HepG2 (cell line): ENCODE measurements around the gene MIEF1. TPM values are rescaled to one million over a fixed set of nuclear protein-coding genes. Genes with fewer than 3 reads are reported as not detected.

ENCODE experiments used
- ARNTL ChIP-seq: sonication (generic); formaldehyde crosslinking; IDR thresholded peaks from 2 replicates; pipeline ENCODE4 v1.4.0; 2020; ENCODE audit warnings: mild to moderate bottlenecking, missing genetic modification reagents
- DMAP1 ChIP-seq: IDR thresholded peaks from 2 replicates; pipeline ENCODE4 v1.6.1; 2016
- DNMT3B ChIP-seq: conservative IDR thresholded peaks from 2 replicates; pipeline ENCODE4 v1.6.1; 2016; ENCODE audit warnings: missing biosample characterization, control low read depth
- EHMT2 ChIP-seq: fragments of 200-600 bp; sonication (generic); IDR thresholded peaks from 2 replicates; pipeline ENCODE4 v1.7.0; 2017; ENCODE audit warnings: antibody characterized with exemption, low read depth, low read length, borderline replicate concordance
- EZH2 ChIP-seq: conservative IDR thresholded peaks from 2 replicates; pipeline ENCODE4 v1.6.1; 2012; ENCODE audit warnings: mild to moderate bottlenecking, low read depth, low read length, moderate library complexity
- HOXA3 ChIP-seq: sonication (generic); formaldehyde crosslinking; IDR thresholded peaks from 2 replicates; pipeline ENCODE4 v1.5.0; 2020; ENCODE audit warnings: missing genetic modification reagents
- KDM5B ChIP-seq: sonication (generic); formaldehyde crosslinking; IDR thresholded peaks from 2 replicates; pipeline ENCODE4 v1.4.0; 2020; ENCODE audit warnings: missing genetic modification reagents, mild to moderate bottlenecking, borderline replicate concordance
- NFRKB ChIP-seq: fragments of 450-650 bp; IDR thresholded peaks from 2 replicates; pipeline ENCODE4 v1.6.1; 2017
- NFYC ChIP-seq: IDR thresholded peaks from 2 replicates; pipeline ENCODE4 v1.6.1; 2016; ENCODE audit warnings: missing genetic modification reagents, missing compliant biosample characterization
- NR1H2 ChIP-seq: sonication (generic); formaldehyde crosslinking; IDR thresholded peaks from 2 replicates; pipeline ENCODE4 v1.8.1; 2022; ENCODE audit warnings: low read depth, missing genetic modification reagents, borderline replicate concordance
- PCBP2 ChIP-seq: fragments of 200-400 bp; formaldehyde crosslinking; optimal IDR thresholded peaks from 2 replicates; pipeline ENCODE3; 2018; ENCODE audit warnings: low read length, low read depth; ENCODE audit not compliant: poor library complexity, severe bottlenecking
- PTBP1 ChIP-seq: fragments of 200-400 bp; formaldehyde crosslinking; IDR thresholded peaks from 2 replicates; pipeline ENCODE4 v1.6.1; 2018; ENCODE audit warnings: low read length, low read depth; ENCODE audit not compliant: poor library complexity, severe bottlenecking
- TARDBP ChIP-seq: sonication (generic); formaldehyde crosslinking; IDR thresholded peaks from 2 replicates; pipeline ENCODE4 v1.8.0; 2022; ENCODE audit warnings: mild to moderate bottlenecking, missing genetic modification reagents
- THAP11 ChIP-seq: IDR thresholded peaks from 2 replicates; pipeline ENCODE4 v1.6.1; 2016; ENCODE audit warnings: missing biosample characterization, missing genetic modification reagents
- XBP1 ChIP-seq: sonication (generic); formaldehyde crosslinking; IDR thresholded peaks from 2 replicates; pipeline ENCODE4 v1.5.0; 2020; ENCODE audit warnings: missing genetic modification reagents
- ZNF205 ChIP-seq: IDR thresholded peaks from 2 replicates; pipeline ENCODE4 v1.6.1; 2018; ENCODE audit warnings: missing biosample characterization, missing genetic modification reagents
- ZNF232 ChIP-seq: sonication (generic); formaldehyde crosslinking; IDR thresholded peaks from 2 replicates; pipeline ENCODE4 v1.4.0; 2020; ENCODE audit warnings: missing genetic modification reagents, borderline replicate concordance
- ZNF253 ChIP-seq: sonication (generic); formaldehyde crosslinking; IDR thresholded peaks from 2 replicates; pipeline ENCODE4 v1.8.0; 2022; ENCODE audit warnings: mild to moderate bottlenecking, missing genetic modification reagents, borderline replicate concordance
- ZNF558 ChIP-seq: sonication (generic); formaldehyde crosslinking; IDR thresholded peaks from 2 replicates; pipeline ENCODE4 v1.9.0; 2022; ENCODE audit warnings: mild to moderate bottlenecking, missing genetic modification reagents, borderline replicate concordance
- ZNF598 ChIP-seq: sonication (generic); formaldehyde crosslinking; IDR thresholded peaks from 2 replicates; pipeline ENCODE4 v1.5.1; 2020; ENCODE audit warnings: mild to moderate bottlenecking, missing genetic modification reagents, borderline replicate concordance
- ZNF850 ChIP-seq: sonication (generic); formaldehyde crosslinking; conservative IDR thresholded peaks from 2 replicates; pipeline ENCODE4 v1.9.0; 2021; ENCODE audit warnings: mild to moderate bottlenecking, missing genetic modification reagents
- polyA plus RNA-seq, 8 experiments: library from polyadenylated mRNA; depleted of rRNA in 3 of 8; stranded (reverse) in 7 of 8; unstranded in 1 of 8; fragments of >200 nt; fragmentation: Illumina TruSeq in 4 of 8; extraction: Trizol in 4 of 8; gene quantifications; 2 replicates each; pipeline versions ENCODE4 v1.2.1 to v1.2.3, GENCODE V29; 2011 to 2016; ENCODE audit warnings: low read depth in 4 of 8, missing spikeins in 1 of 8, mixed read lengths in 1 of 8; ENCODE audit not compliant: insufficient read depth in 1 of 8
- total RNA-seq, 5 experiments: library from RNA; depleted of rRNA; stranded (reverse); fragments of >200 nt; fragmentation: Illumina TruSeq; extraction: Trizol; gene quantifications; 2 replicates each; pipeline ENCODE4 v1.2.3, GENCODE V29; 2016; ENCODE audit warnings: low read depth in 1 of 5
- TF ChIP-seq, protein P1 (sequence below): sonication (generic); formaldehyde crosslinking; IDR thresholded peaks from 2 replicates; pipeline ENCODE4 v1.8.0; 2022; ENCODE audit warnings: mild to moderate bottlenecking, missing genetic modification reagents
- TF ChIP-seq, protein P2 (sequence below): sonication (generic); formaldehyde crosslinking; IDR thresholded peaks from 2 replicates; pipeline ENCODE4 v1.5.0; 2020; ENCODE audit warnings: missing genetic modification reagents

Gene MIEF1
- total and polyA plus RNA-seq, 2 of the 13 experiments (the other 11 are each of a cell fraction or from before 2014, with no cell fraction given): 21.7 to 34.8 TPM

DNA sequence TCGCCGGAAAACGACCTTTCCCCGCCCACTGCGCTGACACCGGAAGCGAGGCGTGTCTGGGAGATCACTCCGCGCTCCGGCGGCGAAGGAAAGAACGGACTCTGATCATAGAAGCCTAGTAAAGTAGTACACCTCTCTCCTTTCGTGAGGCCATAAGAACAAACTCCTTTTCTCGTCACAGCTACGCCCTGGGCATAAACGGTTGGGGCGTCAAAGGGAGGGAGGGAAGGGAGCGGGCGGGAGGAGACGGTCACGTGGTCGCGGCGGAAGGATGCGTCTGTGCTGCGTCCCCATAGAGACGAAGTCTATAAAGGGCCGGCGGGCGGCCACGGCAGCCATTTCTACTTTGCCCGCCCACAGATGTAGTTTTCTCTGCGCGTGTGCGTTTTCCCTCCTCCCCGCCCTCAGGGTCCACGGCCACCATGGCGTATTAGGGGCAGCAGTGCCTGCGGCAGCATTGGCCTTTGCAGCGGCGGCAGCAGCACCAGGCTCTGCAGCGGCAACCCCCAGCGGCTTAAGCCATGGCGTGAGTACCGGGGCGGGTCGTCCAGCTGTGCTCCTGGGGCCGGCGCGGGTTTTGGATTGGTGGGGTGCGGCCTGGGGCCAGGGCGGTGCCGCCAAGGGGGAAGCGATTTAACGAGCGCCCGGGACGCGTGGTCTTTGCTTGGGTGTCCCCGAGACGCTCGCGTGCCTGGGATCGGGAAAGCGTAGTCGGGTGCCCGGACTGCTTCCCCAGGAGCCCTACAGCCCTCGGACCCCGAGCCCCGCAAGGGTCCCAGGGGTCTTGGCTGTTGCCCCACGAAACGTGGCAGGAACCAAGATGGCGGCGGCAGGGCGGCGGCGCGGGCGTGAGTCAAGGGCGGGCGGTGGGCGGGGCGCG, 18.4 kb downstream of the MIEF1 start, which contains the start of gene ATF4 (continued):
- TF ChIP-seq, protein P1, sequence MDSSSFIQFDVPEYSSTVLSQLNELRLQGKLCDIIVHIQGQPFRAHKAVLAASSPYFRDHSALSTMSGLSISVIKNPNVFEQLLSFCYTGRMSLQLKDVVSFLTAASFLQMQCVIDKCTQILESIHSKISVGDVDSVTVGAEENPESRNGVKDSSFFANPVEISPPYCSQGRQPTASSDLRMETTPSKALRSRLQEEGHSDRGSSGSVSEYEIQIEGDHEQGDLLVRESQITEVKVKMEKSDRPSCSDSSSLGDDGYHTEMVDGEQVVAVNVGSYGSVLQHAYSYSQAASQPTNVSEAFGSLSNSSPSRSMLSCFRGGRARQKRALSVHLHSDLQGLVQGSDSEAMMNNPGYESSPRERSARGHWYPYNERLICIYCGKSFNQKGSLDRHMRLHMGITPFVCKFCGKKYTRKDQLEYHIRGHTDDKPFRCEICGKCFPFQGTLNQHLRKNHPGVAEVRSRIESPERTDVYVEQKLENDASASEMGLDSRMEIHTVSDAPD (CRISPR knock-in tag): no peak
- peak; percentile 66 for TF ChIP-seq KDM5B (CRISPR knock-in tag)
- peak; percentile 59 for TF ChIP-seq PTBP1
- no peak for TF ChIP-seq EHMT2
- no peak for TF ChIP-seq DNMT3B
- no peak for TF ChIP-seq NFYC (CRISPR knock-in tag)
- peak; percentile 88 for TF ChIP-seq THAP11 (CRISPR knock-in tag)
- TF ChIP-seq ZNF253 (CRISPR knock-in tag): no peak
- TF ChIP-seq, protein P2, sequence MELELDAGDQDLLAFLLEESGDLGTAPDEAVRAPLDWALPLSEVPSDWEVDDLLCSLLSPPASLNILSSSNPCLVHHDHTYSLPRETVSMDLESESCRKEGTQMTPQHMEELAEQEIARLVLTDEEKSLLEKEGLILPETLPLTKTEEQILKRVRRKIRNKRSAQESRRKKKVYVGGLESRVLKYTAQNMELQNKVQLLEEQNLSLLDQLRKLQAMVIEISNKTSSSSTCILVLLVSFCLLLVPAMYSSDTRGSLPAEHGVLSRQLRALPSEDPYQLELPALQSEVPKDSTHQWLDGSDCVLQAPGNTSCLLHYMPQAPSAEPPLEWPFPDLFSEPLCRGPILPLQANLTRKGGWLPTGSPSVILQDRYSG: peak; percentile 81
- 0 out of 2 replicates have a peak, but pooled peaks have one; percentile 57 for TF ChIP-seq ZNF598 (CRISPR knock-in tag)
- TF ChIP-seq EZH2: no peak
- TF ChIP-seq NR1H2 (CRISPR knock-in tag): no peak
- TF ChIP-seq ARNTL (CRISPR knock-in tag): no peak; the same call in 1 of the 2 replicates
- no peak for TF ChIP-seq ZNF850
- no peak; the same call in none of the 2 replicates for TF ChIP-seq ZNF232 (CRISPR knock-in tag)
- TF ChIP-seq ZNF205 (CRISPR knock-in tag): peak; percentile 69; the same call in 1 of the 2 replicates
- TF ChIP-seq PCBP2: no peak
- TF ChIP-seq HOXA3 (CRISPR knock-in tag): peak; percentile 88
- peak; percentile 44; the same call in 1 of the 2 replicates for TF ChIP-seq ZNF558 (CRISPR knock-in tag)
- peak; percentile 75; the same call in 1 of the 2 replicates for TF ChIP-seq DMAP1 (CRISPR knock-in tag)
- TF ChIP-seq XBP1 (CRISPR knock-in tag): no peak
- TF ChIP-seq TARDBP: peak; percentile 36; the same call in 1 of the 2 replicates
- peak; percentile 99 for TF ChIP-seq NFRKB
